Endodermal cell (in vitro differentiated cells): ENCODE measurements around the gene PATL1. TPM values are rescaled to one million over a fixed set of nuclear protein-coding genes. Genes with fewer than 3 reads are reported as not detected.
"Not testable (repeated sequence)": the region's sequence is repeated elsewhere in the genome, so short reads cannot be mapped to it uniquely, and the experiment has no call there.

Source experiments
- DNase-seq: peaks from one replicate; pipeline ENCODE4 v3.0.0-alpha.2; 2017
- H3K27ac ChIP-seq: 2 replicates; pipeline ENCODE4 v1.5.1; 2013; ENCODE audit warnings: mild to moderate bottlenecking, low read depth, low read length, moderate library complexity
- H3K27me3 ChIP-seq: 2 replicates; pipeline ENCODE4 v1.6.1; 2013; ENCODE audit warnings: mild to moderate bottlenecking, low read length, moderate library complexity; ENCODE audit not compliant: insufficient read depth, control insufficient read depth, poor library complexity, severe bottlenecking
- H3K36me3 ChIP-seq: 2 replicates; pipeline ENCODE4 v1.7.0; 2013; ENCODE audit warnings: mild to moderate bottlenecking, low read length, moderate library complexity; ENCODE audit not compliant: control insufficient read depth, insufficient read depth
- H3K4me1 ChIP-seq: one replicate; pipeline ENCODE4 v1.7.0; 2013; ENCODE audit warnings: low read length; ENCODE audit not compliant: control insufficient read depth, insufficient read depth
- H3K4me3 ChIP-seq: 2 replicates; pipeline ENCODE4 v1.5.1; 2013; ENCODE audit warnings: mild to moderate bottlenecking, low read length, moderate library complexity
- H3K9ac ChIP-seq: 2 replicates; pipeline ENCODE4 v1.6.1; 2013; ENCODE audit warnings: mild to moderate bottlenecking, low read length, moderate library complexity; ENCODE audit not compliant: poor library complexity, severe bottlenecking; ENCODE audit errors: extremely low read depth
- H3K9me3 ChIP-seq: 2 replicates; pipeline ENCODE4 v1.6.1; 2013; ENCODE audit warnings: mild to moderate bottlenecking, low read length, moderate library complexity; ENCODE audit not compliant: control insufficient read depth
- H3K27ac Mint-ChIP-seq: 2 replicates; pipeline ENCODE4 v1.8.0; 2020; ENCODE audit warnings: mixed read lengths
- H3K27me3 Mint-ChIP-seq: 2 replicates; pipeline ENCODE4 v1.8.0; 2021; ENCODE audit warnings: mild to moderate bottlenecking, mixed read lengths; ENCODE audit not compliant: insufficient read depth
- H3K36me3 Mint-ChIP-seq: 2 replicates; pipeline ENCODE4 v1.8.0; 2020; ENCODE audit warnings: low read depth, mixed read lengths
- H3K4me1 Mint-ChIP-seq: 2 replicates; pipeline ENCODE4 v1.8.0; 2020; ENCODE audit warnings: mixed read lengths
- H3K4me3 Mint-ChIP-seq: 2 replicates; pipeline ENCODE4 v1.8.0; 2020; ENCODE audit warnings: mild to moderate bottlenecking, moderate library complexity, mixed read lengths
- H3K9me3 Mint-ChIP-seq: 2 replicates; pipeline ENCODE4 v1.8.0; 2020; ENCODE audit warnings: mild to moderate bottlenecking, mixed read lengths
- WGBS, 2 experiments: methylation state at CpG; one replicate each; pipeline versions ENCODE4 v1.1.5 to v1.1.7; 2013; ENCODE audit warnings: missing lambda C conversion rate in 2 of 2, mixed read lengths in 1 of 2; ENCODE audit not compliant: insufficient coverage in 1 of 2, insufficient read length in 1 of 2; 5-methylcytosine and 5-hydroxymethylcytosine counted together
- total RNA-seq, 2 donors: library from RNA; stranded (reverse); fragmentation: NEBNext Ultra II Directional in 1 of 2; extraction: Animal tissue kit (Norgen Biotek cat#: 25700) in 1 of 2; gene quantifications; 2 replicates in 1 of 2; 3 replicates in 1 of 2; pipeline ENCODE4 v1.2.1, GENCODE V29; 2021
- TF ChIP-seq, protein P1 (sequence below): fragments of 200-600 bp; sonication (generic); conservative IDR thresholded peaks from 2 replicates; pipeline ENCODE4 v1.5.0; 2021; ENCODE audit warnings: antibody characterized with exemption, mild to moderate bottlenecking

Gene PATL1
- total RNA-seq, 2 donors from 2014 or later, result 41.0 to 45.7 TPM

DNA sequence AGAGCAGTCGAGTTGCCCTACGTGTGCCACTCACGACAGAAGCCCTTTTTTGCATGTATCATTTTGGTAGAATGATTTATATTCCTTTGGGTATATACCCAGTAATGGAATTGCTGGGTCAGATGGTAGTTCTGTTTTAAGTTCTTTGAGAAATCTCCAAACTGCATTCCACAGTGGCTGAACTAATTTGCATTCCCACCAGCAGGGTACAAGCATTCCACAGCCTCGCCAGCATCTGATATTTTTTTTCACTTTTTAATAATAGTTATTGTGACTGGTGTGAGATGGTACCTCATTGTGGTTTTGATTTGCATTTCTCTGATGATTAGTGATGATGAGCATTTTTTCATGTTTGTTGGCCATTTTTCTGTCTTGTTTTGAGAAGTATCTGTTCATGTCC lies 41.9 kb downstream of the PATL1 start:
- H3K27me3 ChIP-seq, H3K9ac ChIP-seq, H3K27me3 Mint-ChIP-seq, H3K4me1 ChIP-seq, H3K27ac ChIP-seq, H3K27ac Mint-ChIP-seq, H3K36me3 ChIP-seq, H3K4me1 Mint-ChIP-seq, H3K9me3 Mint-ChIP-seq, H3K4me3 Mint-ChIP-seq, H3K4me3 ChIP-seq, DNase-seq, H3K9me3 ChIP-seq, H3K36me3 Mint-ChIP-seq: not testable (repeated sequence)
- TF ChIP-seq, protein P1, sequence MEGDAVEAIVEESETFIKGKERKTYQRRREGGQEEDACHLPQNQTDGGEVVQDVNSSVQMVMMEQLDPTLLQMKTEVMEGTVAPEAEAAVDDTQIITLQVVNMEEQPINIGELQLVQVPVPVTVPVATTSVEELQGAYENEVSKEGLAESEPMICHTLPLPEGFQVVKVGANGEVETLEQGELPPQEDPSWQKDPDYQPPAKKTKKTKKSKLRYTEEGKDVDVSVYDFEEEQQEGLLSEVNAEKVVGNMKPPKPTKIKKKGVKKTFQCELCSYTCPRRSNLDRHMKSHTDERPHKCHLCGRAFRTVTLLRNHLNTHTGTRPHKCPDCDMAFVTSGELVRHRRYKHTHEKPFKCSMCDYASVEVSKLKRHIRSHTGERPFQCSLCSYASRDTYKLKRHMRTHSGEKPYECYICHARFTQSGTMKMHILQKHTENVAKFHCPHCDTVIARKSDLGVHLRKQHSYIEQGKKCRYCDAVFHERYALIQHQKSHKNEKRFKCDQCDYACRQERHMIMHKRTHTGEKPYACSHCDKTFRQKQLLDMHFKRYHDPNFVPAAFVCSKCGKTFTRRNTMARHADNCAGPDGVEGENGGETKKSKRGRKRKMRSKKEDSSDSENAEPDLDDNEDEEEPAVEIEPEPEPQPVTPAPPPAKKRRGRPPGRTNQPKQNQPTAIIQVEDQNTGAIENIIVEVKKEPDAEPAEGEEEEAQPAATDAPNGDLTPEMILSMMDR, result peak; percentile 68
- 95 to 100% methylated on average over 3 of the region's 4 CpGs for WGBS, 2 experiments

DNA sequence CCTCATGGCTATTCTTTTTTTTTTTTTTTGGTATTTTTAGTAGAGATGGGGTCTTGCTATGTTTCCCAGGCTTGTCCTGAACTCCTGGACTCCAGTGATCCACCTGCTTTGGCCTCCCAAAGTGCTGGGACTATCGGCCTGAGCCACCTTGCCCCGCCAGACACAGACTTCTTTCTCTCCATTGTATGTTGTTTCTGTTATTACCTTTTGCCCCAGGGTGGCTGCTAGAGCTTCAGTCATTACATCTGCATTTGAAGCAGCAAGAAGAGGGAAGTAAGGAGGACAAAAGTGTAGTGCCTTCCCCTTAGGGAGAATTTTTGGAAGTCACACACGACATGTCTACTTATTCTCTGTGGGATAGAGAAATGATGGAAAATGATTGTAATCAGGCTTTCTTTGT lies 43.1 kb downstream of the PATL1 start:
- Histone ChIP-seq H3K36me3 (no peaks in the 10 kb centered on the region), H3K4me1 (no peaks in the 10 kb centered on the region), H3K27me3 (no peaks in the 10 kb centered on the region), H3K9ac (no peak overlapping the region), H3K9me3 (no peaks in the 10 kb centered on the region), H3K27ac (no peak overlapping the region), H3K4me3 (no peak overlapping the region)
- Mint-ChIP-seq H3K27ac (no peak overlapping the region), H3K27me3 (no peaks in the 10 kb centered on the region), H3K4me1 (no peaks in the 10 kb centered on the region), H3K9me3 (no peaks in the 10 kb centered on the region), H3K36me3 (no peaks in the 10 kb centered on the region), H3K4me3 (no peak overlapping the region)
- DNase-seq, result no peak
- TF ChIP-seq, protein P1, result no peak
- 80 to 93% methylated on average over 2 to 3 of the region's 3 CpGs for WGBS, 2 experiments

DNA sequence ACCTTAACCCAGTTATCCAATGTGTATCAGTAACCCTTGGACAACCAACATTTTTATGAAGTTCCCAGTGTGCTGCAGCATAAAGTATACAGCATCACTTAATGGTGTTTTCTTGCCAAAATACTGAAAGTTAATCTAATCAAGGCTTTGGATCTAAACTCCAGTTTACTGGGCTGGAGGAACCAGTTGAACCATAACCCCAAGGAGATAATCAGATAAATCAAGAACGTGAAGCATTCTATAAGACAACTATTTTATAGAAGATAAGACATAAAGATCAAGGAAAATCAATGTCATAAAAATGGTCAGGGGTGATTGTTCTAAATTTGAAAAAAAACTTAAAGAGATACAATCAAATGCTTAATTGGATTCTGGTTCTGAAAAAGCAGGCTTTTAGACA lies 51.0 kb downstream of the PATL1 start:
- peaks cover 8% of the 10 kb centered on the region for H3K4me1 ChIP-seq
- TF ChIP-seq, protein P1, result no peak
- H3K4me3 ChIP-seq, result no peak overlapping the region
- peaks cover 6% of the 10 kb centered on the region for H3K36me3 Mint-ChIP-seq
- no CpG with 5 or more reads among the region's 1 CpG for WGBS, 2 experiments
- H3K9me3 ChIP-seq, result no peaks in the 10 kb centered on the region
- no peak for DNase-seq
- no peaks in the 10 kb centered on the region for H3K9me3 Mint-ChIP-seq
- no peaks in the 10 kb centered on the region for H3K27me3 ChIP-seq
- no peaks in the 10 kb centered on the region for H3K27me3 Mint-ChIP-seq
- no peak overlapping the region for H3K9ac ChIP-seq
- no peak overlapping the region for H3K4me3 Mint-ChIP-seq
- no peak overlapping the region for H3K27ac ChIP-seq
- H3K27ac Mint-ChIP-seq, result no peak overlapping the region
- H3K4me1 Mint-ChIP-seq, result peaks cover 19% of the 10 kb centered on the region
- peaks cover 5% of the 10 kb centered on the region for H3K36me3 ChIP-seq
